ENCODE results near the gene OR12D2.
"Not testable (repeated sequence)": the region's sequence is repeated elsewhere in the genome, so short reads cannot be mapped to it uniquely, and the experiment has no call there.

Gene OR12D2

GRCh38 chr6:29426654-29427053, 31.2 kb downstream of the OR12D2 start:
- H3K79me2 ChIP-seq = no peaks in the 10 kb centered on the region
- no peak overlapping the region for H3K27ac ChIP-seq
- H3K9me3 ChIP-seq (ENCODE audit: control insufficient read depth, low read length) = no peaks in the 10 kb centered on the region
- TF ChIP-seq CTCF (IDR thresholded peaks at IDR 0.05) = no peak
- no peak overlapping the region for H3K4me2 ChIP-seq (ENCODE audit: low read length)
- no peaks in the 10 kb centered on the region for H3K4me1 ChIP-seq
- no peaks in the 10 kb centered on the region for H3K36me3 ChIP-seq (ENCODE audit: control insufficient read depth, insufficient read depth, low read length)
- no peak overlapping the region for H2AFZ ChIP-seq
- H3K27me3 ChIP-seq (ENCODE audit: control insufficient read depth, insufficient read depth, low read length) = no peaks in the 10 kb centered on the region
- no peak overlapping the region for H3K4me3 ChIP-seq (ENCODE audit: low read depth, low read length)
- no peak overlapping the region for H3K9ac ChIP-seq

- H3K9me3 ChIP-seq (ENCODE audit: control insufficient read depth, low read length); H3K36me3 ChIP-seq (ENCODE audit: control insufficient read depth, insufficient read depth, low read length); H2AFZ ChIP-seq; H3K27me3 ChIP-seq (ENCODE audit: control insufficient read depth, insufficient read depth, low read length); H3K79me2 ChIP-seq; H3K4me1 ChIP-seq; H3K27ac ChIP-seq; H3K4me2 ChIP-seq (ENCODE audit: low read length); H3K4me3 ChIP-seq (ENCODE audit: low read depth, low read length); H3K9ac ChIP-seq: not testable (repeated sequence)
Observed at GRCh38 chr6:29436730-29437129, 41.3 kb downstream of the OR12D2 start.

GRCh38 chr6:29439006-29439405, 43.6 kb downstream of the OR12D2 start, which contains the start of gene OR10C1:
Gene OR10C1, plus strand, starts transcription at chr6:29439306. Its CDS starts 710 bp downstream, at chr6:29440016.
- H3K9me3 ChIP-seq (ENCODE audit: control insufficient read depth, low read length) = no peaks in the 10 kb centered on the region
- H3K4me3 ChIP-seq (ENCODE audit: low read depth, low read length) = no peak within 1 kb of the TSS
- no peaks in the 10 kb centered on the region for H3K36me3 ChIP-seq (ENCODE audit: control insufficient read depth, insufficient read depth, low read length)
- no peak for TF ChIP-seq CTCF (IDR thresholded peaks at IDR 0.05)
- no peak within 1 kb of the TSS for H3K4me2 ChIP-seq (ENCODE audit: low read length)
- no peaks in the 10 kb centered on the region for H3K4me1 ChIP-seq
- H3K27me3 ChIP-seq (ENCODE audit: control insufficient read depth, insufficient read depth, low read length) = no peaks in the 10 kb centered on the region
- no peak within 1 kb of the TSS for H3K27ac ChIP-seq
- H2AFZ ChIP-seq = no peak within 1 kb of the TSS
- no peak within 1 kb of the TSS for H3K9ac ChIP-seq
- no peaks in the 10 kb centered on the region for H3K79me2 ChIP-seq

GRCh38 chr6:29442719-29443118, 47.3 kb downstream of the OR12D2 start:
- Histone ChIP-seq H3K9me3 (ENCODE audit: control insufficient read depth, low read length) (no peaks in the 10 kb centered on the region), H3K4me2 (ENCODE audit: low read length) (no peak overlapping the region), H3K36me3 (ENCODE audit: control insufficient read depth, insufficient read depth, low read length) (no peaks in the 10 kb centered on the region), H3K4me1 (no peaks in the 10 kb centered on the region), H3K79me2 (no peaks in the 10 kb centered on the region), H2AFZ (no peak overlapping the region), H3K27me3 (ENCODE audit: control insufficient read depth, insufficient read depth, low read length) (no peaks in the 10 kb centered on the region), H3K9ac (no peak overlapping the region), H3K27ac (no peak overlapping the region), H3K4me3 (ENCODE audit: low read depth, low read length) (no peak overlapping the region)
- TF ChIP-seq CTCF (IDR thresholded peaks at IDR 0.05) = no peak

GRCh38 chr6:29444031-29444430, 48.6 kb downstream of the OR12D2 start:
- not testable (repeated sequence) for H3K9me3 ChIP-seq (ENCODE audit: control insufficient read depth, low read length); H3K4me2 ChIP-seq (ENCODE audit: low read length); H3K79me2 ChIP-seq; H3K36me3 ChIP-seq (ENCODE audit: control insufficient read depth, insufficient read depth, low read length); H3K9ac ChIP-seq; H3K4me1 ChIP-seq; H3K4me3 ChIP-seq (ENCODE audit: low read depth, low read length); H3K27ac ChIP-seq; H2AFZ ChIP-seq; H3K27me3 ChIP-seq (ENCODE audit: control insufficient read depth, insufficient read depth, low read length)

All from parathyroid adenoma (tissue), 2 donors.